ENCODE results near the gene ZNF567. TPM values are rescaled to one million over a fixed set of nuclear protein-coding genes. Genes with fewer than 3 reads are reported as not detected.

The ZNF567 gene
- total RNA-seq (19.7 and 22.4 TPM in 2 replicates), polyA plus RNA-seq (5.3 and 9.8 TPM in 2 replicates), polyA minus RNA-seq (4.4 and 7.0 TPM in 2 replicates)
- total RNA-seq (2013) = 20.9 TPM

DNA sequence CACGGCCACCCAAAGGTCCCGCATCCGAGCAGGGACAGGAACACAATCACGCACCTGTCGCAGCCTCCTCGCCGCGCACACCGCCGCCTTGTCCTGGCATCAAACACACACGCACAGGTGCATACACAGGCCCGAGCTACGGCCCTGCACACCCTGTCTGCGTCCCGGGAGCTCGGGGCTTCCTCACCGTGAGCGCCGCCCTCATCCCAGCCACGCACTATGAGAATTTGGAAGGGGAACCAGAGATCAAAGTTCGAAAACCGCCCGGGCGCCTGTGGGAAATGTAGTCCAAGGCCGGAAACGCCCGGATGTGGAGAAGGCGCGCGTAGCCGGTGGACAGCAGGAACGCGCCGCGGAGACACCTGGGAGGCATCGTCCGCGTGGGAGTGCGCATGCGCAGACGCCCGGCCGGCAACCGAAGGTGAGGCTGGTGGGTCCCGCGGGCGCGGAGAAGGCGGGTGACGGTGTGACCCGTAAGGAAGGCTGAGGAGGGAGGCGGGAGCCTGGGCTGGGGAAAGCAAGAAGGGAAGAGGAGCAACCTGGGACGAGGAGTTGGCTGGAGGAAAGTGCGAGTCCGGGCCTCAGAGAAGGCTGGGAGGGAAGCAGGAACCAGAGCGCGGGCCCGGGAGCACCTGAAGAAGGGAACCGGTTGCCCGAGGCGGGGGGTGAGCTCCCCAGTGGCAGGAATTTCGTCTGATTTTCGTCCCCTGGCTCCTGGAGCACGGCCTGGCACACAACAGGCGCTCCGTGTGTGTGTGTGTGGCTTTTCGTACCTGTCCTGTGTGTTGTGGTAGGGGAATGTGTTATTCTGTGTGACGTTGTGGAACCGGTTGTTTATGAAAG lies at the start of gene ZNF567:
TSS of gene ZNF567 (plus strand) at position 399 of the 843 bp plus-strand sequence. CDS start 7,256 bp downstream, outside the sequence.
- peaks cover 0 to 7% (median 4%) of the 10 kb centered on the region in 3 donors for H3K9me3 ChIP-seq (ENCODE audit: control extremely low read depth in 1 of 3, control insufficient read depth in 2 of 3, insufficient read depth in 1 of 3, low read length in 2 of 3)
- H3K27ac Mint-ChIP-seq = peak within 1 kb of the TSS; percentile 96
- no peaks in the 10 kb centered on the region for H4K20me1 ChIP-seq (ENCODE audit: control insufficient read depth, insufficient read depth, low read length, poor library complexity, severe bottlenecking)
- intact Hi-C loops (cut with micrococcal nuclease) = loop anchor here (1.0 to 10.0 kb wide), 9 partner anchors 21 to 1953 kb away; partner anchors contain the start of genes ZFP82, ZNF181, ZNF260 and ZNF345
- H3K4me2 ChIP-seq (replicated peaks; ENCODE audit: low read depth, low read length, poor library complexity, severe bottlenecking) = peak within 1 kb of the TSS; percentile 80
- under 1% methylated on average over 69 of the region's 69 CpGs for WGBS (ENCODE audit: insufficient coverage)
- H3K79me2 ChIP-seq (ENCODE audit: control insufficient read depth, insufficient read depth, low read length) = peaks cover 55% of the 10 kb centered on the region
- ATAC-seq (ENCODE audit: low read depth) (peak; percentile 94), DNase-seq (peak; percentile 96)
- POLR2A ChIA-PET = interaction anchor here (1.0 kb wide), 1 partner anchor 560 kb away, joined by 3 read pairs; no protein-coding TSS in a partner anchor
- H3K4me3 ChIP-seq (ENCODE audit: control extremely low read depth in 1 of 5, extremely low read depth in 1 of 5, insufficient read depth in 1 of 5, low read depth in 2 of 5, low read length in 4 of 5) = peak within 1 kb of the TSS; percentile 48 to 90 (median 76)
- peak within 1 kb of the TSS; percentile 100 for H3K4me3 Mint-ChIP-seq
- peak within 1 kb of the TSS; percentile 56 to 72 for H3K27ac ChIP-seq (ENCODE audit: low read length in 2 of 2)
- no peaks in the 10 kb centered on the region for H3K27me3 Mint-ChIP-seq
- no peaks in the 10 kb centered on the region for H3K27me3 ChIP-seq (replicated peaks in 1 of 4; ENCODE audit: control extremely low read depth in 1 of 4, control insufficient read depth in 3 of 4, insufficient read depth in 4 of 4, low read length in 3 of 4)
- H3K4me1 ChIP-seq (ENCODE audit: control insufficient read depth in 2 of 2, insufficient read depth in 2 of 2, low read length in 2 of 2) = peaks cover 14 to 19% of the 10 kb centered on the region in 2 donors
- peaks cover 3% of the 10 kb centered on the region for H3K9me3 Mint-ChIP-seq (ENCODE audit: insufficient read depth)
- CTCF ChIA-PET = interaction anchor here (0.5 kb wide), 1 partner anchor 269 kb away, joined by 3 read pairs; no protein-coding TSS in a partner anchor
- peak within 1 kb of the TSS; percentile 94 for H2AFZ ChIP-seq (ENCODE audit: insufficient read depth, low read depth, low read length, poor library complexity, severe bottlenecking)
- H3K4me1 Mint-ChIP-seq = peaks cover 28% of the 10 kb centered on the region
- peaks cover 2 to 20% of the 10 kb centered on the region in 2 experiments for H3K36me3 ChIP-seq (replicated peaks in 1 of 2; ENCODE audit: control extremely low read depth in 1 of 2, control insufficient read depth in 1 of 2, extremely low read depth in 1 of 2, insufficient read depth in 2 of 2, low read length in 1 of 2)
- H3K9ac ChIP-seq (ENCODE audit: low read length) = peak within 1 kb of the TSS; percentile 88
- TF ChIP-seq, protein P1, sequence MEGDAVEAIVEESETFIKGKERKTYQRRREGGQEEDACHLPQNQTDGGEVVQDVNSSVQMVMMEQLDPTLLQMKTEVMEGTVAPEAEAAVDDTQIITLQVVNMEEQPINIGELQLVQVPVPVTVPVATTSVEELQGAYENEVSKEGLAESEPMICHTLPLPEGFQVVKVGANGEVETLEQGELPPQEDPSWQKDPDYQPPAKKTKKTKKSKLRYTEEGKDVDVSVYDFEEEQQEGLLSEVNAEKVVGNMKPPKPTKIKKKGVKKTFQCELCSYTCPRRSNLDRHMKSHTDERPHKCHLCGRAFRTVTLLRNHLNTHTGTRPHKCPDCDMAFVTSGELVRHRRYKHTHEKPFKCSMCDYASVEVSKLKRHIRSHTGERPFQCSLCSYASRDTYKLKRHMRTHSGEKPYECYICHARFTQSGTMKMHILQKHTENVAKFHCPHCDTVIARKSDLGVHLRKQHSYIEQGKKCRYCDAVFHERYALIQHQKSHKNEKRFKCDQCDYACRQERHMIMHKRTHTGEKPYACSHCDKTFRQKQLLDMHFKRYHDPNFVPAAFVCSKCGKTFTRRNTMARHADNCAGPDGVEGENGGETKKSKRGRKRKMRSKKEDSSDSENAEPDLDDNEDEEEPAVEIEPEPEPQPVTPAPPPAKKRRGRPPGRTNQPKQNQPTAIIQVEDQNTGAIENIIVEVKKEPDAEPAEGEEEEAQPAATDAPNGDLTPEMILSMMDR (IDR thresholded peaks at IDR 0.05) = no peak
- TF ChIP-seq EZH2 (IDR thresholded peaks at IDR 0.05; ENCODE audit: borderline replicate concordance, insufficient read depth, low read depth, low read length, poor library complexity, severe bottlenecking) = no peak
